HG03196 (cell line): ENCODE measurements around the gene HSD11B2.
"Not testable (repeated sequence)": the region's sequence is repeated elsewhere in the genome, so short reads cannot be mapped to it uniquely, and the experiment has no call there.

Experiments used
- ATAC-seq: cut with Tn5 transposase; IDR thresholded peaks from one replicate; pipeline ENCODE4 v1.9.1; 2021; ENCODE audit not compliant: unreplicated experiment

The HSD11B2 gene

DNA sequence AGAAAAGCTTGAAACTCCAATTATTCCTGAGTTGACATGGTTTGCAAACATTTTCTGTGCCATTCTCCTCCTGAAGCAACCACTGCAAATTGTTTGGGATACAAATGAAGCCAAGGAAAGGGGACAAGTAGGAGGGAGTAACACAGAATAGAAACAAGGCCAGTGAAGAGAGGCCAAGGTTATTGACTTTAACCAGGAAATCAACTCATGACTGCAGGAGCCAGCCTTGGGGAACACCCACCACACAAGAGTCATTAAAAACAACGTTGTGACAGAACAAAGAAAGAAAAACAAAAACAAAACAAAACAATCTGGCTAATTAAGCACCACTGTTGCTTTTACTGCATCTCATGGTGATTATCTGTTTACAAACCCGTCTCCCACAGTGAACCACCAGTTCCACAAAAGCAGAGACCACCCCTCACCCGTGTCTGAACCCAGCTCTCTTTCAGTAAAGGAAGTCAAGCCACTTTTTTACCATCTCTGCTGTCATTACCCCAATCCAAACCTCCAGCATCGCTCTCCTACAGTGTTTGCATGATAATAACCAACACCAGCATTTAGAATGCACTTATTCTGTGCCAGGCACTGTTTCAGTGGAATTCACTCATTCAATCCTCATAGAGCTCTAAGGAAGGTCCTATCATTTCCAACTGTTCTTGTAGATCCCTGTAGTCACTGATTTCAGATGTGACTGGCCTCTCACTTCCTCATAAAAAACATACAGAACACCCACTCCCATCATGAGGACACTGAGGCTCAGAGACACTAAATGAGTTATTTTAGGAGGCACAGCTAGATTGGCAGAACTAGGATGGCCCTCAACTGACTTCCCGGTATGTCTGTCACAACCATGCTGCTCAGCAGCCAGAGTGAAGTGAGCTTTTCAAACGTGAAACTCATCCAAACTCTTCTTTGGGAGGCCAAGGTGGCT is 16.7 kb upstream of the HSD11B2 start:
- ATAC-seq = no peak

DNA sequence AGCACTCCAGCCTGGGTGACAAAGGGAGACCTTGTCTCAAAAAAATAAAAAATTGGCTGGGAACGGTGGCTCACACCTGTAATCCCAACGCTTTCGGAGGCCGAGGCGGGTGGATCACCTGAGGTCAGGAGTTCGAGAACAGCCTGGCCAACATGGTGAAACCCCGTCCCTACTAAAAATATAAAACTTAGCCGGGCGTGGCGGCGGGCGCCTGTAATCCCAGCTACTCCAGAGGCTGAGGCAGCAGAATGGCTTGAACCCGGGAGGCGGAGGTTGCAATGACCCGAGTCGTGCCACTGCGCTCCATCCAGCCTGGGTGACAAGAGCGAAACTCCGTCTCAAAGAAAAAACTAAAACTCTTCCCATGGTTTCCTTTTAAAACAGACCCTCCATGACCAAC is 15.5 kb upstream of the HSD11B2 start:
- not testable (repeated sequence) for ATAC-seq

DNA sequence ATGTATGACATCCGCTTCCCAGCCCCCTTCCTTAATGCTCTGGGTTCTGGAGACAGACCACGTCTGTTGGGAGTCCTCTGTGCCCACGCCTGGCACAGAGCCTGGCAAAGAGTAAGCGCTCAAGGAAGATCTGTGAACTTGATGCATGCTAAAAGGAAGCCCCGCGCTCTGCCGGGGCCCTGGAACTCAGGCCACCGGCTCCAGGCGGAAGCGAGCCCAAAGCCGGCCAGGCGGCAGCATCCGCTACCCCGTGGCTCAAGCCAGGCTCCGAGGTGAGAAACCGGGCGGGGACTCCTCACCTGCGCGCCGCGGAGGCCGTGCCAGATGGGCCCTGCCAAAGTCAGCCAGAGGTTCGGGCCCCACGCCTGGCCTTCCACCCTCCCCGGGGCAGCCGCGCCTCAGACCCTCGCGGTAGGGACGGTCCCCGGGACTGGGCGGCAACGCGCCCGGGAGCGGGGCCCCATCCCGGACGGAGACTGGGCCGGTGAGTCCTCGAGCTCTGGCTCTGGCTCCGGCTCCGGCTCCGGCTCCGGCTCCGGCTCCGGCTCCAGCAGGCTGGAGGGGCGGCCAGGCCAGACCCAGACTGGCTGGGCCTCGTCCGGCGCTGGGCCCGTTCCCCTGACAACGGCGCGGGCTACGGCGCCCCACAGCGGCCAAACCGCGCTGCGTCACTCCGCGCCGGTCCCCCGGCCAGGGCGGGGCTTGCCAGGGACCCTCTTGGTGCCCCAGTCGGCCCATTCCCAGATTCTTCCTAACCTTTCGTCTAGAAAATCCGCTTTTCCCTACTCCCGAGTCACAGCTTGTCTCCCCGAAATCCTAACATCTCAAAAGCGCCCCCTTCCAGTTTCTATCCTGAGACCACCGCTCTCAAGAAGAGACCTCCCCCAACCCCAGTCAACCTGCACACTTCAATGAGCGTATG is 14.8 kb upstream of the HSD11B2 start, which contains the start of gene ZDHHC1:
Gene ZDHHC1, minus strand, starts transcription at position 606 of the 922 bp plus-strand sequence. CDS start 8,702 bp downstream, outside the sequence.
- peak; percentile 69 for ATAC-seq

DNA sequence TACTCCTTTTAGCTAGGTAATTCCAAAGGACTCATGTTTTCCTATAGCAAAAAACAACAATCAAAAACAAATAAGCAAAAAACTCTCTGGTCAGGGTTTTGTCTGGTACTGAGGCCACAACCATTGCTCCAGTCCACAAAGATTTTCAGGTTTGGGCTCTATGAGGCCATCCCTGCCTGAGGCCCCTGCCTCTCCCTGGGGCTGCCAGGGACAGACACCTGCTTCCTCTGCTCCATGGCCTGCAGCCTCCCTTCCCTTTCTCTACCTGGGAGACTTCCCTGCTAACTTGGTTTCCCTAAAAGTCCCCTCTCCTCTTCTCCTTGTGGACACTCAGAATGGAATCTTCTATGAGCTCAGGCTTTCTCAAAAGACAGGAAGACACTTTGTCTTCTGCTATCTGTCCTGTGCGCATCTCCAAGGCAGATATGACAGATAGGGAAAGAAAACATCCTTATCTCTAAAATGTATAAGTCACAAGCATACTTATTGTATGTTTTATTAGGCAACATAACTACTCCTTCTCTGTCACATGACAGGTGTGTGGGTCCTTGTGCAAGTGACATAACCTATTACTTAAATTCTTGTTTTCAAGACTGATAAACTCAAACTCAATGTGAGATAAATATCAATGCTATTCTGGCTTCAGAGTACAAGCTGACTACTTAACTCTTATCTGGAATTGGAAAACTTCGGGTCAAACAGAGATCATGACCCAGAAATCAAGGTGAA is 13.4 kb upstream of the HSD11B2 start:
- no peak for ATAC-seq

DNA sequence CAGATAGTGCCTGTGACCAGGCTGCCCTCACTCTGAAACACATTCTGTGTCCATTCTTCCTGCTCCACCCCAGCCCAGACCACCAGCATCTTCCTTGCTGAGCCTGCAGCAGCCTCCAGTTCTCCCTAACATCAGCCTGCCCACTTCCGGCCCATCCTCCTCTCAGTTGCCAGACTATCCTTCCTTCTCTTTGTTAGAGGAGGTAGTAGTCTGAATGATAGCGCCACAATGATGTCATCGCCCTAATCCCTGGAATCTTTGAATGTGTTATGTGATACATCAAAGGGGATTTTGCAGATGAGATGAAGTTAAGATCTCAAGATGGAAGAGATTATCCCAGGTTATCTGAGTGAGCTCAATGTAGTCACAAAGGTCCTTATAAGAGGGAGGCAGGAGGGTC is 11.4 kb upstream of the HSD11B2 start:
- ATAC-seq = no peak

DNA sequence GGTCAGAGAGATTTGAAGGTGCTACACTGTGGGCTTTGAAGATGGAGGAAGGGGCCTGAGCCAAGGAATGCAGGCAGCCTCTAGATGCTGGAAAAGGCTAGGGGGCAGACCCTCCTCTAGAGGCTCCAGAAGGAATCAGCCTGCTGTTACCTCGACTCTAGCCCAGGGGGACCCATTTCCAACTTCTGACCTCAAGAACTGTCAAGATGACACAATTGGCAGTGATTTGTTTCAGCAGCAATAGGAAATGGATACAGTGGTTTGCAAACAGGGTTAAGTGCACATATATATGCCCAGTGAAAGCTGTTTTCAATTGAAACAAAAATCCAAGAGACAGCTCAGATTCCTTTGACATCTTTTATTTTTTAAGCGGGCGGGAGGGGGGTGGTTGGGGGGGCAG is 11.0 kb upstream of the HSD11B2 start:
- no peak for ATAC-seq

DNA sequence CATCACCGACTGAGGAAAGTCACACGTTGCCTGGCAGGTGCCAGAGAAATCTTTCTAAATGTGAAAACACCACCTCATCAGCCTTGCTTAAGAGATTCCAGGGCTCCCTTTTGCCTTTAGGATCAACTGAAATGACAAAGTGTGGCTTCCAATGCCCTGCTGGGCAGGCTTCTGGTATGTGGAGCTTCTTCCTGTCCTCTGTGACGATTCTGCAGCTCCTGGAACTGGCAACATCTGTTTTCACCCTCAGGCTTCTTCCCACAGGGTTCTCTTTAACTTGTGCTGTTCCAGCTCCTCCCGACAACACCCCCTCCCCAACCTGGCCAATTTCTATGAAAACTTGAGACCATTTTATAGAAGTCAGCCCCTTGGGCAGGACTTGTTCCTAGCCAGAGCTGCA is 9.9 kb upstream of the HSD11B2 start:
- ATAC-seq = no peak

DNA sequence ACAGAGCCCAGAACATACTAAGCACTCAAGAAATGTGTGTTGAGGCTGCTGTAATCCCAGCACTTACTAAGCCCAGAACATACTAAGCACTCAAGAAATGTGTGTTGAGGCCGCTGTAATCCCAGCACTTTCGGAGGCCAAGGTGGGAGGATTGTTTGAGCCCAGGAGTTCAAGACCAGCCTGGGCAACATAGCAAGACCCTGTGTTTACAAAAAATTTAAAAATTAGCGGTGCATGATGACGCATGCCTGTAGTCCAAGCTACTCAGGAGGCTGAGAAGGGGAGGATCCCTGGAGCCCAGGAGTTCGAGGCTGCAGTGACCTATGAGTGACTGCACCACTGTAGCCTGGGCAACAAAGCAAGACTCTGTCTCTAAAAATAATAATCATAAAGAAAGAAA is 7.9 kb upstream of the HSD11B2 start:
- no peak for ATAC-seq

DNA sequence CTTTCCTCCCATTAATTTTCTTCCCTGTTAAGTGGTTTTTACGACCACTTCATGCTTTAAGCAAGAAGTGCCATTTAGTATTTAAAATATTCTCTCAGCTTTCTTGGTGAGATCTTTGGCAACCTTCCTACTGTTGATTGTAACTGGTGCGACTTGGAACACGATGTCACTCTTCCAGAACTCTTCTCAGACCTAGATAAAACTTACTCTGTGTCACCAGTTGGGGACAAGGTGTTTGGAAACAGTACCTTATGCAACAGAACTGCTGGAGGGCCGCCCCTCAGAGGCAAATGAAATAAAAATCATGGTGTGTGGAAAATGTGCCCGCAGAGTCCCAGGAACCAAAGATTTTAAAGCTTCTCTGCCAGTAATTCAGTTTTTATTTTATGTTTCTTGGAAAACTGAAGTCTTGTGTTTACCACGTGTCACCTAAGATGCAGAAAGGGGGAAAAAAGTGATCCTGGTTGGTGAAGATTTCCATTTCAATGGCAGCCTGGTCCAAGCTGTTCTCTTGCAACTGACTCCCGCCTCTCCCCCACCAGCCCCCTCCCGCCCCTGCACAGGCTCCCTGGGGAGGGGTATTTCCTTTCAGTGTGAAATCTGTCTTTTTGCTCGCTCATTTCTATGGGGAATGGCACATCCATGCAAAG is 7.2 kb upstream of the HSD11B2 start:
- ATAC-seq = no peak

DNA sequence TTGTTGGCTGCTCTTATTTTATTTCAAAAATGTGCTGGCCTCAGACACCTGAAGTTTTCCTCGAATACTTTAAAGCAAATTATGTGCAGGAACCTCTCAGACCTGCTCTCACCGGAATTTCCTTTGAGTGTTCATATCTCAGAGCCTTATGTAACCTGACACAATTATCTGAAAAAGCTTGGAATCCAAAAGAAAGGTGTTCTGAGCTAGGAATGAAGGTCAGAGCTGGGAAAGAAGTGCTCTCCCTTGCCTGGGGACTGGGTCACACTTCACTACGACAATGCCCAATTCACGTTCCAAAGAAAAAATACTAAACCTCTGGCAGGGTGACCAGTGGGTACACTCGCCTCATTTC is 6.7 kb upstream of the HSD11B2 start:
- ATAC-seq = no peak

DNA sequence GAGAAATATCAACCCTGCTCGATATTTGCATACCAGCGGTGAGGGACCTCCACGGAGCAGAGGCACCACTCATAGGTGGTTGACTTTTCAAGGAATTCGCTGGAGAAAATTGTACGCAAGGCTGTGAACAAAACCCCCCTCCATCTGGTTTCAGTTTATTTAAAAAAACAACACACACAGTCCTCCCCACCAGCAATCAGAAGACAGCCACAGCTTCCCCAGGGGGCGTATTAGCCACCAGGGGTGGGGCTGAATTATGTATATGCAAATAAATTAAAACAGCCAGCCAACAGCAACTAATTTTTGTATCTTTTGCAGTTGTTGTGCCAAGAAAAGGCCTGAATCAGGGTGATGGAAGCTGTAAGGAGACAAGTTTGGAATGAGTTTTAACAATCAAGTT is 5.9 kb upstream of the HSD11B2 start:
- no peak for ATAC-seq

DNA sequence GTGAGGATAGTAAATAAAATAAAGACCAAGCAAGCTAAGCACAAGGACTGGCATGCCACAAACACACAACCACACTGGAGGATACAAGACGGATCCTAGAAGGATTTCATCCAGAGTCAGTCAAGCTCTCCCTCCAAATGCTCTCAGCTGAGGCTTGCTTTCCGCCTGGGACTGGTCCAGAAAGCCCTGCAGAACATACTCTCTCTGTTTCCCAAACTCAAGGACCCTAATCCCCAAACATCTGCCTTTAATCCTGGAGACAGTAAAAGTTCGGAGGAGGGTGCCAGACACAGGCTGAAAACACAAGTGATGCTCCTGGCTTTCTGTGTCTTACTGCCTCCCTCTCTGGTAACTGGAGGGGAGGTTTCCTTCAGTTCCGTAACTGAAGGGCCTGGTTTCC is 5.3 kb upstream of the HSD11B2 start:
- ATAC-seq = no peak

DNA sequence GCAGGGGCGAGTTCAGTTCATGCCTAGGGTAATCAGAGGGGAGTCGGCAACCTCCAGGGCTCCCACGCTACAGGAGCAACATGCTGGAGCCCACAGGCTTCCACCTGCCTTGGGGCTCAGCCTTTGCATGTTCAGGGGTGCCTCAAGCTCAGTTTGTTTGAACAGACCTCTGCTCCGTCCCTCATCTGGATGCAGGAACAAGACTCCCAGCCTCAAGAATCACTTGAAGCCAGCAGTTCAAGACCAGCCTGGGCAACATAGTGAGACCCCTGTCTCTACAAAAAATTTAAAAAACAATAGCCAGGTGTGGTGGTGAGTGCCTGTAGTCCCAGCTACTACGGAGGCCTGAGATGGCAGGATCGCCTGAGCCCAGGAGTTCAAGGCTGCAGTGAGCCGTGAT is 4.9 kb upstream of the HSD11B2 start:
- ATAC-seq = no peak

DNA sequence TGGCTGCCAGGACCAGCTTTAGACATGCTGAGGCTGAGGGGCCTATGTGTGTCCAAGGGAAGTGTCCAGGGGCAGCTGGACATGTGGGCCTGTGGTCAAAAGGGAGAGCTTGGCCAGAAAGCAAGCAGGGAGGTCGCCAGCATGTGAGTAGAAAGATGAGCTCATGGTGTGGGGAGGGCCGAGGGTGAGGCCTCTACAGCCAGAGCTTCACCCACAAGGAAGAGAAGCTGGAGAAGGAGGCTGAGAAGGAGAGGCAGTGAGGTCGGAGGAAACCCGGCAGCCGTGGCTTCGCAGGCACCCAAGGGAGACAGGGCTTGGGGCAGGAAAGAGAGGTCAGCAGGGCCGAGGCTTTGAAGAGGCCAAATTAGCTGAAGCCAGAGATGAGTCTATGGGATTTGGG is 4.0 kb upstream of the HSD11B2 start:
- no peak for ATAC-seq

DNA sequence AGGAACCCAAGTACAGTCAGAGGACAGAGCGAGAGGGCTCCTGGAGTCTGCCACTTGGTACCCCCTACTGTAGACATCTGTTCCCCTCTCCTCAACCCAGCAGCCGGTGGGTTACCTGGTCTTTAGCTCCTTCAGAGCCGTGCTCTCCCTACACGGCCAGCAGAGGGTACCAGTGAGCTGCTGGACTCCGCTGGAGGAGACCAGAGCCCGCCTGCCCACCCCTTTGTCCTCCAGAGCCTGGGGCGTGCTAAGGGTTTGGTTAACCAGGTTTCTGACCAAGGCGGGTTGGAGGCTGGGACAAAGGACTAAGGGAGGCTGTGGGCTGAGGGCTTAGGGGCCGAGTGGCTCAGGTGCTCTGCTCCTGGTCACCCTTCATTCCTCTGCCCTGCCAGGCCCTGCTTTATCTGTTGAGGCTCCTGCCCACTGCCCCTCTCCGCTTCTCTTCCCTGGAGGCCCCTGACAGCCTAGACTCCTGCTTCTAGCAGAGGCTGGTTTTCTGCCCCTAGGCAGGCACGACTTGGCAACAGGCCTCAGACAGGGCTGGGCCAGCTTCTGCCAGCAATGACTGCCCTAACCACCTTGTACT is 2.7 kb upstream of the HSD11B2 start:
- no peak for ATAC-seq

DNA sequence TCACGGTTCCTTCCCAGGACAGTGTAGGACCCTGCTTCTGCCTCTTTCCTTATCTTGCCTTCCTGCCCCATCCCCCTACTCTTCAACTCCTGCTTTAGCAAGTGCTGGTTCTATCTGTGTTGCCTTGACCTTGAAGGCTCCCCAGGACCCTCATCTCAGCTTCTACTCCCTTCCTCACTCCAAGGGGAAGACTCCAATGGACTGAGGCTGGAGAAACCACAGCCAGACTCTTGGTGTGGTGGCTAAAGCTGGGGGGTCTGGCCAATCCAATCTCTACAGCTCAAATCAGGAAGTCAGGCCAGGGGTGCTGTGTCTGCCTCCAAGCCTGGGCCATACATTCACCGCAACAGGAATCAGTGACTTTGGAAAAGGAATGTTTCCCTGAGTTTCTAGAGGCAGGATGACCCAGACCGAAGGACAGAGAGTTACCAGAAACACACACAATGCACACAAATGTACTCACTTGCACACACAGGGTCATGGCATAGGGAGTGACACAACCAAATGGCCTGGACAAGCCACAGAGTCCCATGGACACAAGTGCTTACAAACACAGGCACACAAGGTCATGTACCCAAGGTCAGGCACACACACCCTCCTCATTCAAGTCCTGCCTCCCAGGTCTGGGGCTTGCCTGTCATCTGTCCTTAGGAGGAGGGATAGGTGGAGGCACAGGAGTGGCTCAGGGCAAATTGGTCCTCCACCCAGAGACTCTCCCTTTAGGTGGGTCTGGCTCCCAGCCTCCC is 1.7 kb upstream of the HSD11B2 start:
- ATAC-seq = no peak

DNA sequence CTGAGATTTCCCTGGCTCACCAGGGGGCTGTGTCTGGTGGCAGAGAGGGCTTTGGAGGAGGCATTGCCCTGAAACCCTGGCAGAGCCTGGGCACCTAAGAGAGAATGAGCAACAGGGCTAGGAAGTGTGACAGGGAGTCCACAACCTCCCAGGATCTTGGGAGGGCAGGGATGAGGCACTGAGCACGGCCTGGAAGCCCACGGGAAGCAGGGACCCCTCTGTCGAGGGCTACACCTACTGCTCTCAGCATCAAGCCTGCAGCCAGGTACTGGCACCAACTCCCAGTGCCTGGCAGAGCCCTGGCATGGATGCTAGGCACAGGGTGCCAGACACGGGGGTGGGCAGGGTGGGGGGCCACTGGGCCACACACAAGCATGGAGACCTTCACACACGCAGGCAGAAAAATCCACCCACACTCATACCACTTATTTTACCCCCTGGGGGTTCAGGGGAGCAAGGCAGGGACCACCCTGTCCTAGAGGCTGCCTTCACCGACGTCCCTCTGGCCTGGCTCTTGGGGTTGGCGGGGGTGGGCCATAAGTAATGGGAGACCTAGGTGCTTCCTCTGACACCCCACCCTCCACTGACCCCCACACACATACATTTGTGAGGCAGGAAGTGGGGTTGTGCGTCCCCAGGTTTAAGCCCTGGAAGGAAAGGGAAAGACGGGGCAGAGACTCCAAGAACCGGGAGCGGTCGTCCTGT is 970 bp upstream of the HSD11B2 start:
- no peak for ATAC-seq

DNA sequence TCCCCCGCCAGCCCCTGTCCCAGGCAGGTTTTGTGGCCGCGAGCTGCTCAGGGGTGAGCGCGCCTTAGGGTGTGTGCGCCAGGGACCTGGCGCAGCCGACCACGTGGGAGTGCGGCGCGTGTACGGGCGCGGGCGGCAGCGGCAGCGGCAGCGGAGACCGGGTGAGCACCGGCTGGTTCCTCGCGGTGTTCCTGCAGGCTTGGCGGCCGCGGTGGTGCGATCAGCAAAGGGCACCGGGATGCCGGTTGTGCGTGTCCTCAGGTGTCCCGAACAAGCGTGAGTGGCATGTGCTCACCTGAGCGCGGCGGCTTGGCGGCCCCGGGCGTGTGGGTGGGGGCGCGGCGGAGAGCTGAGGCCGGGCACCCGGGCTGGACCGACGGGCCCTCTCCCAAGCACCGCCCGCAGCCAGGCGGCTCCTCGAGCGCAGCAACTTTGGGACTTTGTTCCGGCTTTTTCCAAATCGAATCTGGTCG is 381 bp upstream of the HSD11B2 start:
- no peak for ATAC-seq
